MV-4-11 (cell line): ENCODE measurements around the gene SSMEM1.
"Not testable (repeated sequence)": the region's sequence is repeated elsewhere in the genome, so short reads cannot be mapped to it uniquely, and the experiment has no call there.

Experiments
- DNase-seq: peaks from one replicate; lab custom pipeline; 2025; lab: John Stamatoyannopoulos, UW

Gene SSMEM1

DNA sequence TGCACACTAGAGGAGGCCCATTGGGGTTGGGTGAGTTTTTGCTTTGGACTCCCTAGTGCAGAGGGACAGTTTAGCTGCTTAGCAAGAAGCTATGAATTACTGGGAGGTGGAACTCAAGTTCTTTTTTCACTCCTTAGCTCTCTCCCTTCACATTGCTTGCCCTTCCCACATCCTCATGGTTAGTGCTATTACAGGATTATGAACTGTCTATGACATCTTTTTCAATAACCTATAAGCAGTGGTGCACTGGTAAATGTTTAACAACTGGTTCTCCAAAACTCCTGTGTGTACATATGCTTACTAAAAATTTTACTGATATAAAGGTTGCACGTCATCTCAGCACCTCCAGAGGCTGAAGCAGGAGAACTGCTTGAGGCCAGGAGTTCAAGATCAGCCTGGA is 6.2 kb downstream of the SSMEM1 start:
- DNase-seq: no peak

DNA sequence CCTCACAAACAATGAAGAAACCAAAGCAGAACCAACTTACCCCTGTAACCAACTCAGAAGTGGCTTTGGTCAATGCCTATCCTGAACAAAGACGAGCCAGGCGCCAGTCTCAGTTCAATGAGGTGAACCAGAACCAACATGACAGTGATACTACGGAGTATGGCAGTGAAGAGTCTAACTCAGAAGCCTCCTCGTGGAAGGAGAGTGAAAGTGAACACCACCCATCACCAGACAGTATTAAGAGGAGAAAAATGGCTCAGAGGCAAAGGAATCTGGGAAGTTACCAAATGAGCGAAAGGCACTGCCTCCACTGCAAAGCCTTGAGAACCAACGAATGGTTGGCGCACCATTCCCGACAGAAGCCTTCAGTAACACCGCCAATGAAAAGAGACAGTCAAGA is 8.4 kb downstream of the SSMEM1 start:
- DNase-seq: no peak

DNA sequence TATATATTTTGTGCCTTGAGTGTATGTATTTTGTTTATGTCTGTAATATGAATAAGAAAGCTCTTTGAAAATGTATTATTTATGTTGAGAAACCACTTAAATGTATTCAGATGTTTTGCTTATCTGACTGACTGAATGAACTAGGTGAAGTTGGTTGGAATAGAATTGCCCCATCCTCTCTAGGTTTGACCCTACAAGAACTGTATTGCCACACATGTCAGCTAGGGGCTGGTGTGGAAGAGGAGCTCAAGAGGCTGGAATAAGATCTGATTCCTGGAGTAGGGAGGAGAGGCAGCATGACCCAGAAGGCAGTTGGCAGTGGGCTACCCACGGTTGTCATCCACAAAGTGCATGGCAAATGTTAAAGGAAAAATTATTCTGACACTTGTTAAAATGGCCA is 9.1 kb downstream of the SSMEM1 start:
- DNase-seq: no peak

DNA sequence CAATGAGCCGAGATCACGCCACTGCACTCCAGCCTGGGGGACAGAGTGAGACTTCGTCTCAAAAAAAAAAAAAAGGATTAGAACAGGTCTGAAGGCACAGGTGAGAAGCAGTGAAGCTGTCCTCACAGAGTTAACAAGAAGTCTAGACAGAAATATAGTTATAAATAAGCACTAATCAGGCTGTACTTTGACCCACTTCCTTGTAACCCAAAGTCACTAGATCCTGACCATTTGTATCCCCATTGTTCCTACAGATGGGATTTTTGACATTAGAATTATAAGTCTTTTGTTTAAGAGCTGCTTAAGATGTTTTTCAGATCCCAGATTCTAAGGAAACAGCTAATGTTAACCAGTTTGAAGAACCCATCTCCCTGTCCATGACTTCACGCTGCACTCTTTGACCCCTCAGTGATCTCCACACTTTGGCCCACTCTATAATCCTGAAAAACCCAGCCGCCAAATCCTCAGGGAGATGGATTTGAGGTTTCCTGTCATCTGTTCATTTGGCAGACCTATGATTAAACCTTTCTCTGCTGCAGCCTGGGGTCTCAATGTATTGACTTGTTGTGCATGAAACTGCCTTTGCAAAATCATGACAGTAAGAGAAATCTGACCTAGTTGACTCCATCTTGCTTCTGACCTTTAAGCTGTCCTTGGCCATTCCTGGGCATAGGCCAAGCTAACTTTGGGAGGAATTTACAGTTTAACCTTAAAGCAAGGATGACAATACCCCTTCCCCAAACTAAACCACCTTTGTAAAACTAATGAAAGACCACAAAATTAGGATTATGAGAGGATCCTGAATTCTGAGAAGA is 11.4 kb downstream of the SSMEM1 start:
- DNase-seq: no peak

DNA sequence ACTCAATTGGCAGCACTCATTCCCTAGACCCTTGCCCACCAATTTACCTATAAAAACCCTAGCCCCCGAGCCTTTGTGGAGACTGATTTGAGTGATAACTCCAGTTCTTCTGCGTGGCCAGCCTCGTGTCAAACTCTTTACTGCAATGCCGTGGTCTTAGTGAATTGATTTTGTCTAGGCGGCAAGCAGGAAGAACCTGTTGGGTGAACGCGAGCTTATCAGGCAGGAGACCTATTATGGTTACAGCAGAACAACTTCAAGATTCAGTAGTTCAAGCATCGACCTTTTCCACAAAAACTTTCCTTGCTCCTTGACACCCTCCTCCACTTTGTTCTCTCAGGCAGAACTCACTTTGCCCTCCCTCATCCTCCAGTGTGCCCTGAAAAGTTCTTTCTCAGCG is 12.2 kb downstream of the SSMEM1 start:
- DNase-seq: no peak

DNA sequence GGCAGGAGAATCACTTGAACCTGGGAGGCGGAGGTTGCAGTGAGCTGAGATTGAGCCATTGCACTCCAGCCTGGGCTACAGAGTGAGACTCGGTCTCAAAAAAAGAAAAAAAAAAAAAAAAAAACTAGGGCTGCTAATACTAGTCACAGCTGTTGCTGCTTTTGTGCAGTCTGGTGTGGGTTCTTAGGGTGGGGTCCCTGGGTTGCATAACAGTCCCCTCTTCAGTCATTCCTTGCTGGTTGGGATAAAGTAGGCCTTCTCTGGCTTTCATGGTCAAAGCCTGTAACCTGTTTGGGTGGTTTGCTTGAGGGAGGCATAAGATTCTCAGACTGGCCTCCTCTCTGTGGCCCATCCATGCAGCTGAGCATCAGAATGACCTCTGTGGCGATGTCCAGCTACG is 14.1 kb downstream of the SSMEM1 start:
- DNase-seq: no peak

DNA sequence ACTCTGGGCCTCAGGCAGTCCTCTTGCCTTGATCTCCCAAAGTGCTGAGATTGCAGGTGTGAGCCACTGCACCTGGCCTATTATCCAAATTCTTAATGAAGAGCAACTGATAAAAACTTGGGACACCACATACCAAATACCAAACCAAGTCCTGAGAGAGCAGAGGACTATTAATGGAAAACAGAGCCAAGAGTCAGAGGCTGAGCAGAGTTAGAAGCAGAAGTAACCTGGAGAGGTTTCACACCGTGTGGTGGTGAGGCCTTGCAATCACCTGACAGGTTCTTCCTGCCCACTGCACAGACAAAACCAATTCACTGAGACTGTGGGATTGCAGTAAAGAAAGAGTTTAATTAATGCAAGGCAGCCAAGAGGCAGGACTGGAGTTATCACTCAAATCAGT is 16.0 kb downstream of the SSMEM1 start:
- no peak for DNase-seq

DNA sequence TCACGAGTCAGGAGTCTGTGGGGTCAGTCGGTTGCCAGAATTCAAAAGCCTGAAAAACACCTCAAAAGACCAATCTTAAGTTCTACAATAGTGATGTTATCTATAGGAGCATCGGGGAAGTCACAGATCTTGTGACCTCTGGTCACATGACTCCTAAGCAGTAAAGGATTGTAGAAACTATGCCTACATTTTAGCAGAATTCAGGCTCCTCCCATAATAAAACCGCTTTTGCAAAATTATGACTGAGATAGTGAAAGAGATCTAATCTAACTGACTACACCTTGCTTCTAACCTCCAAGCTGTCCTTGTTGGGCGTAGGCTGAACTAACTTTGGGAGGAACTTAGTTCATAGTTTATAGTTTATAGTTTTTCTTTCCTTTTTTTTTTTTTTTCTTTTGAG is 16.6 kb downstream of the SSMEM1 start:
- no peak for DNase-seq

DNA sequence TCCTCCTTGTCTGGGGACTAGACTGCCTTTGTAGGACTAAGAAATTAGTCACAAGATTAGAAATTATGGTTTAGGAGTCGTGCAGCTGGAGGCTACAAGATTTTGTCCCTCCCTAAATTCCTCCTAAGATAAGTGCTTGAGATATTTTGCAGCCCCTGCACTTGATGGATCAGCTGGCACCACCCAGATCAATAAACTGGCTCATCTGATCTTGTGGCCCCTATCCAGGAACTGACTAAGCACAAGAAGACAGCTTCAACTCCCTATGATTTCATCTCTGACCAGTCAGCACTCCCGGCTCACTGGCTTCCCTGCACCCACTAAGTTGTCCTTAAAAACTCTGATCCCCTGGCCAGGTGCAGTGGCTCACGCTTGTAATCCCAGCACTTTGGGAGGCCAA is 17.3 kb downstream of the SSMEM1 start:
- DNase-seq: not testable (repeated sequence)

DNA sequence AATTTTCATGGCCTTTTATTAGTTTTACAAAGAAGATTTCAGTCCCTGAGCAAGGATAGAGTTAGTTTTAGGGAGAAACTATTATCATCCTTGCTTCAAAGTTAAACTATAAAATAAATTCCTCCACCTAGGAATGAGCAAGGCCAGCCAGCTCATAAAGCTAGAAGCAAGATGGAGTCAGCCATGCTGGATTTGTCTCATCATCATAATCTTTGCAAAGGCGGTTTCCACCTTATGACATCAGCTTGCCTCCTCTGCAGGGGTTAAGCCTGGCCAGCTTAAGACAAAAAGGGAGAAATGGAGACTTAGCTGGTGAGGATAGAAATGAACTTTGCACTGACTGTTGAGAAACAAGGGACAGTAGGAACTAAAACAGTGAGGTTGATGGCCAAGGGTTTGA is 18.7 kb downstream of the SSMEM1 start:
- no peak for DNase-seq

DNA sequence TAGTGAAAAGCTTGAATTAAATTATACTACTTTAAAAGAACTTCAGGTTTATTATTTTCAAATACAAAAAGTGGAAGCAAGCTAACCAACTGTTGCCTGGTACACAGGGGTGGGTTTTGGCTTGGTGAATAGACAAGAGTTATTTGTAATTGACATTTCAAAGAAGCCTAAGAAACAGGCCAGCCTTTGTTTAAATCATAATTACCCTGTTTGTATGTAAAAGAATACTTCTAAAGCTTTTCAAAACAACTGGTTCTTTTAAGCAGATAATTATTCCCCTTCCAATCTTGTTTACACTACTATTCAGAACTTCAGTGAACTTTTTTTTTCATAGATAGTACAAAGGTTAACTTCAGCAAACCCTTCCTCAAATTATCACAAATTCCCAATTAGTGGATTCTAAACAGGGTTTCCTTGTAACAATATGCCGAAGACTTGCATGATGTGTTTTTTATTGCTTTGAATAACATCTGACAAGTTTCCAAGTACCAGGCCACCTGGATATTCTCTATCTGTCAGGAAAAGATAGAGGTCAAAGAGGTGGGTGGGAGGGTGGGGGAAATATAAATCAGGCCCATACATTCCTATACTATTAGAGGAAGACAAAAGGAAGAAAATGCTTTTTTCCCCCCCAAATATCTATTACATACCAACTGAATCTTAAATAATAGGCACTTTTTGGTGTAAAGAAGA is 20.4 kb downstream of the SSMEM1 start:
- DNase-seq: no peak

DNA sequence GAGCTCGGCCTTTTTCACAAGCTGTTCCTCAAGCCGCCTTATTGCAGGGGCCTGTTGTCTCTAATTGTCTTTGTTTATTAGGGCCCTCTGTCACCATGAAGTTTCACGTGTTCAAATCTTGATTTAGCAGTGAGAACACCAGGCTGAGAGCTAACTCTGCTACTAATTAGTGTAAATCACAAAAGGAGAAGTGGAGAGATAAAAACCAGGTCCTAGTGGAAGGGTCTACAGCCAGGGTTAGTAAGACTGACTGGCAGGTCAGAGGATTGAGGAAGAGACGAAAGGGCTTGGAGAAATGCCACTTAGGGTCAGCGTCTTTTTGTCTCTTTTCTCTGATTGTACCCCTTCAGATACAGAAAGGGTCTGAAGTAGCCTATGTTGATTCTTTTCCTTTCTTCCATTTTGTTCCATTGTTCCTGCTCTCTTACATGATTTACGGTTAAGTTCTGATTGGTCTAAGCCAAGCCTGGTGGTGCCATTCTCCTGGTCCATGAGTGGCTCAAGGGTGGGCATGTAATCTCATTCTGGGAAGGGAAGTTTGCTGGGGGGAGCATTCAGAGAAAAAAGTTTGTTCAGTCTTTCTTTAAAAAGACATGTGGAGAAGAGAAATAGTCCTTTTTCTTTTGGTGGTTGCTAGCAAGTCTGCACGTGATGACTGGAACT is 21.3 kb downstream of the SSMEM1 start:
- DNase-seq: peak; percentile 67

DNA sequence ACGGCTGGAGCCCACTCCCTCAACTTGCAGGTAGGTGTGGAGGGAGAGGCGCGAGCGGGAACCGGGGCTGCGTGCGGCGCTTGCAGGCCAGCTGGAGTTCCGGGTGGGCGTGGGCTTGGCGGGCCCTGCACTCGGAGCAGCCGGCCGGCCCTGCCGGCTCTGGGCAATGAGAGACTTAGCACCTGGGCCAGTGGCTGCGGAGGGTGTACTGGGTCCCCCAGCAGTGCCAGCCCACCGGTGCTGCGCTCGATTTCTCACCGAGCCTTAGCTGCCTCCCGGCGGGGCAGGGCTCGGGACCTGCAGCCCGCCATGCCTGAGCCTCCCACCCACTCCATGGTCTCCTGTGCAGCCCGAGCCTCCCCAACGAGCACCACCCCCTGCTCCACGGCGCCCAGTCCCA is 22.3 kb downstream of the SSMEM1 start:
- not testable (repeated sequence) for DNase-seq

DNA sequence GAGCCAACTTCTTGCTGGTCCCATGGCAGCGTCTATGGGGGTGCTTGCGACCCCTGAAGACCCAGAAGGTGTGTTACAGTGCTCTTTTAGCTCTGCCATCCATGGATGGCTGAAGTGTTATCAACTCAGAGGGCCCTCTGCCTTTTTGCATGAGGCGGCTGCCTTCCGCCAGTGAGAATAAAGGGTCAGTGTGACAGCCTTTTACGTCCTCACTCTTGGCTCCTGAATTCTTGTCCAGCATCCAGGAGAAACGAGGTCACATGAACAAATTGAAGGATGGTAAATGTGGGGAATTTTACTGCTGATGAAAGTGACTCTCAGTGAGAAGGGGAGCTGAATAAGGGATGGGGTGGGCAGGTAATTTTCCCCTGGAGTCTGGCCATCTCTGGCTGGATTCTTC is 24.1 kb downstream of the SSMEM1 start:
- DNase-seq: no peak

DNA sequence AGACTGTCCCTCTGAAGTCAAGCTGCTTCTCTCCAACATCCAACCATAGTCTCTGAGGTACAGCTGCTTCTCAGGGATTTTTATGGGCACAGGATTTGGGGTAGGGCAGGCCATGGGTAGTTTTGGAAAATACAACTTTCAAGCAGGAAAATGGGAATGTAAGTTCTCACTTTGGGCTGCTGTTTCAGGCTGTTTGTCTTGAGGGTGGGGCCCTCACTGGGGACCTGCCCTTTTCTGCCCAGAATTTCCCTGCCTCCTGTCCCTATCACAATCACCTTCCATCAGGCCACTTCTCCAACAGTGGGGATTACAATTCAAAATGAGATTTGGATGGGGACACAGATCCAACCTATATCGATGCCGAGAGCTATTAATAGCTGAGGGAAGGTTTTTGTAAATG is 24.5 kb downstream of the SSMEM1 start:
- no peak for DNase-seq

DNA sequence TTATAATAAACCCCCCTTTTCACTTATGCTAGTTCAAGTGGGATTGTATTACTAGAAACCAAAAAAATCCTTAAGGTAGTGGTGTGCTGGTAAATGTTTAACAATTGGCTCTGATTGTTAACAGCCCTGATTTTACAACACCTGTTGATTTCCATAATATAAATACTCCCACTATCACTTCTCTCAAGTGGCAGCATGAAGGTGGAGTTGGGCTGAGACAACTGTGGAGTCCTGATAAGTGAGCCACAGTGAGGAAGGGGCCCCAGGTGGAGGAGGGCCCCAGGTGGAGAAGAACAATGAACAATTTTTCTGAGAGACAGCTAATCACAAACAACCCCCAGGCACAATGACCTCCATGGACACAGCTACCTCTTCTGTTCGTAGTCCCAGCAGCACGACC is 26.4 kb downstream of the SSMEM1 start:
- DNase-seq: no peak

DNA sequence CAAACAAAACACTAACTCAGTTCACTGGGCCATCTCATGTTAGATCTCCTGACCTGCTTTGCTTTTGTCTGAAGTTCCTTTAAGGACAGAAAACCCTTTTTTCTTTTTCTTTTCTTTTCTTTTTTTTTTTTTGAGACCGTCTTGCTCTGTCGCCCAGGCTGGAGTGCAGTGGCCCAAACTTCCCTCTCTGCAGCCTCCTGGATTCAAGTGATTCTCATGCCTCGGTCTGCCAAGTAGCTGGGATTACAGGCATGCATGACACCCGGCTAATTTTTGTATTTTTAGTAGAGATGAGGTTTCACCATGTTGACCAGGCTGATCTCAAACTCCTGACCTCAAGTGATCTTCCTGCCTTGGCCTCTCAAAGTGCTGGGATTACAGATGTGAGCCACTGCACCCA is 28.7 kb downstream of the SSMEM1 start:
- DNase-seq: not testable (repeated sequence)

DNA sequence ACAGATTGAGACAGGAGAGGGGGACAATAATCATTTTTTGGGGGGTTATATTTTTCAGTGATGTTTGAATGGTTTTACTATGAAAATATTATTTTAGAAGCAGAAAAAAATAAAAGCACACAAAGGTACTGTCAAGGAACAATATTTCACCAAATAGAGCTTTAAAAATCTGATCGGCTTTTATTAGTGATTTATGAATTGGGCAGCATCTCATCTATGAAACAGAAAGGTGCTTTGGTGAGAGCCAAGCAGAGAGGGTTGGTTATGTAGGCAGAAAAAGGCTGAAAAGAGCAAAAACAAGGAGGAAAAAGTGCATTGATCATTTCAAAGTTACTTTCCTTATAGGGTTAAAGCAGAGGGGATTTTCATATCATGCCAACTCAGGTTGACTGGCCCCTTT is 32.6 kb downstream of the SSMEM1 start:
- no peak for DNase-seq

DNA sequence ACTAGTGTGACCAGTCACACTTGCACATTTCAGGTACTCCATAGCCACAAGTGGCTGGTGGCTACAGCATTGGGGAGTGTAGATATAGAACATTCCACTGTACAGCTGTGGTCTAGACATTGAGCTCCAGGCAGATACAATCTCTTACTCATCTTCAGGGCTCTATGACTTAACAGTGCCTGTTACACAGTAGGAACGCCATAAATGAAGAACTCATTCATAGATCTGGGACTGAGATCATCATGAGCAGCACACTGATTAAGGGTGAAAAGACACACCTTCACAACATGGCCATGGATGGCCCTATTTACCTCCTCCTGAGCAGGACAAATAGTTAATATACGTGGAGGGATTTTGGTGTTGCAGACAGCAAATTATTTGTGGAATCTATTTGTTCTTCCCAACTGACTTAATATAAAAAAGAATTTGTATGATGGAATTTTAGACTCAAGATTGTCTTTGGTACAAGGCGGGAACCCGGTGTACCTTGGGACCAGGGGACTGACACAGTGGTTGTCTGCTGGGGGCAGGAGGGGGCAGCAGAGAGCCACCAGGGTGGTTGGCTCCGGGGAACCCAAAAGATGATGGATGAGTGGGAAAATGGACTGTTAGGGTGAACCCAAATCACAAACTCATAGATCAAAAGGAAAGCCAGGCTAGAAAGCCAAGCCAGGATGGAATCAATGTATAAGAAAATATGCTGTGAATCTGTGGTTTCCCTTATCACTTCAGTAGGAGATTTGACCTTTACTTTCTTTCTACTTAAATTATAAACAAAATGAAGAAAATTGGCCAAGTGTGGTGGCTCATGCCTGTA is 34.7 kb downstream of the SSMEM1 start:
- DNase-seq: no peak

DNA sequence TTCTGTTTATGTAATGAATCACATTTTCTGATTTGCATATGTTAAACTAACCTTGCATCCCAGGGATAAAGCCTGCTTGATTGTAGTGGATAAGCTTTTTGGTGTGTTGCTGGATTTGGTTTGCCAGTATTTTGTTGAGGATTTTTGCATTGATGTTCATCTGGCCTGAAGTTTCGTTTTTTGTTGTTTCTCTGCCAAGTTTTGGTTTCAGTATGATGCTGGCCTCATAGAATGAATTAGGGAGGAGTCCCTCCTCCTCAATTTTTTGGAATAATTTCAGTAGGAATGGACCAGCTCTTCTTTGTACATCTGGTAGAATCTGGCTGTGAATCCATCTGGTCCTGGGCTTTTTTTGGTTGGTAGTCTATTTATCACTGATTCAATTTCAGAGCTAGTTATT is 35.8 kb downstream of the SSMEM1 start:
- peak; percentile 37 for DNase-seq

DNA sequence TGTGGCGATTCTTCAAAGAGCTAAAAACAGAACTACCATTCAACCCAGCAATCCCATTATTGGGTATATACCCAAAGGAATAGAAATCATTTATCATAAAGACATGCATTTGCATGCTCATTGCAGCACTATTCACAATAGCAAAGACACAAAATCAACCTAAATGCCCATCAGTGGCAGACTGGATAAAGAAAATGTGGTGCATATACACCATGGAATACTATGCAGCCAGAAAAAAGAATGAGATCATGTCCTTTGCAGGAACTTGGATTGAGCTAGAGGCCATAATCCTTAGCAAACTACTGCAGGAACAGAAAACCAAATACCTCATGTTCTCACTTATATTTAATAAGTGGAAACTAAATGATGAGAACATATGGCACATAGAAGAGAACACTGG is 38.8 kb downstream of the SSMEM1 start:
- DNase-seq: not testable (repeated sequence)

DNA sequence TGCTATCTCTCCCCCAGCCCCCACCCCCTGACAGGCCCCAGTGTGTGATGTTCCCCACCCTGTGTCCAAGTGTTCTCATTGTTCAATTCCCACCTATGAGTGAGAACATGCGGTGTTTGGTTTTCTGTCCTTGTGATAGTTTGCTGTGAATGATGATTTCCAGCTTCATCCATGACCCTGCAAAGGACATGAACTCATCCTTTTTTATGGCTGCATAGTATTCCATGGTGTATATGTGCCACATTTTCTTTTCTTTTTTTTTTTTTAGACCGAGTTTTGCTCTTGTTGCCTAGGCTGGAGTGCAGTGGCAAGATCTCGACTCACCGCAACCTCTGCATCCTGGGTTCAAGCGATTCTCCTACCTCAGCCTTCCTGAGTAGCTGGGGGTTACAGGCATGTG is 41.2 kb downstream of the SSMEM1 start:
- not testable (repeated sequence) for DNase-seq
